Gastrocnemius medialis (tissue), 4 donors: ENCODE results near the gene EFCAB6.

Experiments
- POLR2A ChIP-seq, 2 donors: fragments of 450-650 bp; IDR thresholded peaks; one replicate each; pipeline ENCODE4 v1.6.1; 2017; ENCODE audit warnings: antibody characterized with exemption in 2 of 2, mild to moderate bottlenecking in 2 of 2, moderate library complexity in 2 of 2
- TF ChIP-seq, protein P1 (sequence below), 5 experiments: fragments of 450-650 bp in 3 of 5; fragments of 200-600 bp in 2 of 5; sonication (generic) in 2 of 5; IDR thresholded peaks in 4 of 5; conservative IDR thresholded peaks in 1 of 5; 1 replicate in 4 of 5; 2 replicates in 1 of 5; pipeline ENCODE4 v1.5.1; 2016 to 2019; ENCODE audit warnings: antibody characterized with exemption in 5 of 5, mild to moderate bottlenecking in 3 of 5, moderate library complexity in 3 of 5

DNA sequence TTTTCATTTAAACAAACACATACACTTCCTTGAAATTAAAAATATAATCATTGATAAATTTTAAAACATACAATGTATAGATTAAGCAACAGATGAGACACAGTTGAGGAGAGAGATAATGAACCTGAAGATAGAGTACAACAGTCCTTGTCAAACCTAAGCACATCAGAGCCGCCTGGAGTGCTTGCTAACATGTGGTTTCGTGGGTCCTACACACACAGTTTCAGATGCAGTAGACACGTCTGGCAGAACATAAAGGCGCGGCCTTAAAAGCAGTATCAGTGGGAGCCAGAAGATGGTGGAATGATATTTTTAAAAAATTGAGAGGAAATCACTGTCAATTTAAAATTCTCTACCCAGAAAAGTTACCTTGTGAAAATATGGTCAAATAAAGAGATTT lies 265.9 kb downstream of the EFCAB6 start:
- TF ChIP-seq, protein P1, sequence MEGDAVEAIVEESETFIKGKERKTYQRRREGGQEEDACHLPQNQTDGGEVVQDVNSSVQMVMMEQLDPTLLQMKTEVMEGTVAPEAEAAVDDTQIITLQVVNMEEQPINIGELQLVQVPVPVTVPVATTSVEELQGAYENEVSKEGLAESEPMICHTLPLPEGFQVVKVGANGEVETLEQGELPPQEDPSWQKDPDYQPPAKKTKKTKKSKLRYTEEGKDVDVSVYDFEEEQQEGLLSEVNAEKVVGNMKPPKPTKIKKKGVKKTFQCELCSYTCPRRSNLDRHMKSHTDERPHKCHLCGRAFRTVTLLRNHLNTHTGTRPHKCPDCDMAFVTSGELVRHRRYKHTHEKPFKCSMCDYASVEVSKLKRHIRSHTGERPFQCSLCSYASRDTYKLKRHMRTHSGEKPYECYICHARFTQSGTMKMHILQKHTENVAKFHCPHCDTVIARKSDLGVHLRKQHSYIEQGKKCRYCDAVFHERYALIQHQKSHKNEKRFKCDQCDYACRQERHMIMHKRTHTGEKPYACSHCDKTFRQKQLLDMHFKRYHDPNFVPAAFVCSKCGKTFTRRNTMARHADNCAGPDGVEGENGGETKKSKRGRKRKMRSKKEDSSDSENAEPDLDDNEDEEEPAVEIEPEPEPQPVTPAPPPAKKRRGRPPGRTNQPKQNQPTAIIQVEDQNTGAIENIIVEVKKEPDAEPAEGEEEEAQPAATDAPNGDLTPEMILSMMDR (IDR thresholded peaks at IDR 0.05 in 4 of 5, conservative IDR thresholded peaks at IDR 0.05 in 1 of 5), result no peak
- TF ChIP-seq POLR2A (IDR thresholded peaks at IDR 0.05), result no peak
